Caco-2 (cell line): ENCODE results near the gene SCN9A. TPM values are rescaled to one million over a fixed set of nuclear protein-coding genes. Genes with fewer than 3 reads are reported as not detected.

Experiments used
- BruUV-seq: library from RNA; stranded (reverse); fragments of 400-500 nt; replicated peaks from 2 replicates; lab custom pipeline; 2021; lab: Mats Ljungman, UMichigan
- CTCF ChIA-PET: fragments of 300-600 bp; sonication (Branson Sonifier 250); formaldehyde crosslinking; loops from one replicate; lab custom pipeline; 2022; ENCODE audit warnings: antibody characterized with exemption; lab: Charles Lee
- POLR2A ChIA-PET: fragments of 300-600 bp; sonication (Branson Sonifier 250); formaldehyde crosslinking; loops from one replicate; lab custom pipeline; 2022; ENCODE audit warnings: antibody characterized with exemption; lab: Charles Lee
- DNase-seq, 2 experiments: peaks; one replicate each; pipeline versions ENCODE4 v3.0.0 to v3.0.0-alpha.2; 2020 to 2022
- H3K27me3 ChIP-seq: replicated peaks from 2 replicates; pipeline ENCODE4 v1.6.0; 2011; ENCODE audit warnings: low read length; ENCODE audit not compliant: control insufficient read depth, insufficient read depth
- H3K36me3 ChIP-seq: 2 replicates; pipeline ENCODE4 v1.5.1; 2011; ENCODE audit warnings: low read length; ENCODE audit not compliant: control insufficient read depth, insufficient read depth
- H3K4me1 ChIP-seq: fragments of 250-450 bp; sonication (Bioruptor Pico); 2 replicates; pipeline ENCODE4 v1.5.1; 2020; ENCODE audit warnings: mild to moderate bottlenecking
- H3K4me3 ChIP-seq: 2 replicates; pipeline ENCODE4 v1.5.1; 2011; ENCODE audit warnings: low read depth, mild to moderate bottlenecking, control low read depth, low read length
- H3K9me3 ChIP-seq: fragments of 250-450 bp; sonication (Bioruptor Pico); 2 replicates; pipeline ENCODE4 v1.5.1; 2020; ENCODE audit warnings: mild to moderate bottlenecking, moderate library complexity
- H3K27ac Mint-ChIP-seq: one replicate; pipeline ENCODE4 v1.8.0; 2022; ENCODE audit warnings: mixed read lengths; ENCODE audit not compliant: unreplicated experiment
- H3K27me3 Mint-ChIP-seq: one replicate; pipeline ENCODE4 v1.8.0; 2022; ENCODE audit warnings: mixed read lengths; ENCODE audit not compliant: insufficient read depth, unreplicated experiment
- H3K36me3 Mint-ChIP-seq: one replicate; pipeline ENCODE4 v1.8.0; 2022; ENCODE audit warnings: mild to moderate bottlenecking, mixed read lengths; ENCODE audit not compliant: insufficient read depth, unreplicated experiment
- H3K4me1 Mint-ChIP-seq: one replicate; pipeline ENCODE4 v1.8.0; 2022; ENCODE audit warnings: low read depth, mixed read lengths; ENCODE audit not compliant: unreplicated experiment
- H3K4me3 Mint-ChIP-seq: one replicate; pipeline ENCODE4 v1.8.0; 2022; ENCODE audit warnings: mild to moderate bottlenecking, moderate library complexity, mixed read lengths; ENCODE audit not compliant: unreplicated experiment
- H3K9me3 Mint-ChIP-seq: one replicate; pipeline ENCODE4 v1.8.0; 2022; ENCODE audit warnings: mixed read lengths; ENCODE audit not compliant: unreplicated experiment
- intact Hi-C: fragments of 100-400 bp; cut with micrococcal nuclease; formaldehyde crosslinking; loops from one replicate; pipeline ENCODE4 v1.10.0; 2022; ENCODE audit not compliant: unreplicated experiment
- total RNA-seq: library from RNA; stranded (reverse); gene quantifications from 2 replicates; pipeline ENCODE4 v1.2.3, GENCODE V29; 2022
- TF ChIP-seq, protein P1 (sequence below), 2 experiments: fragments of 200-600 bp in 1 of 2; IDR thresholded peaks; 1 replicate in 1 of 2; 2 replicates in 1 of 2; pipeline versions ENCODE4 v1.5.1 to v1.8.0; 2011 to 2022; ENCODE audit warnings: antibody characterized with exemption in 1 of 2, control low read depth in 1 of 2, inconsistent platforms in 1 of 2, low read depth in 1 of 2, low read length in 1 of 2, mild to moderate bottlenecking in 1 of 2, moderate library complexity in 1 of 2; ENCODE audit not compliant: insufficient read depth in 1 of 2, severe bottlenecking in 1 of 2, unreplicated experiment in 1 of 2

Gene SCN9A
- total RNA-seq, 1 experiment from 2014 or later = 18.5 TPM

DNA sequence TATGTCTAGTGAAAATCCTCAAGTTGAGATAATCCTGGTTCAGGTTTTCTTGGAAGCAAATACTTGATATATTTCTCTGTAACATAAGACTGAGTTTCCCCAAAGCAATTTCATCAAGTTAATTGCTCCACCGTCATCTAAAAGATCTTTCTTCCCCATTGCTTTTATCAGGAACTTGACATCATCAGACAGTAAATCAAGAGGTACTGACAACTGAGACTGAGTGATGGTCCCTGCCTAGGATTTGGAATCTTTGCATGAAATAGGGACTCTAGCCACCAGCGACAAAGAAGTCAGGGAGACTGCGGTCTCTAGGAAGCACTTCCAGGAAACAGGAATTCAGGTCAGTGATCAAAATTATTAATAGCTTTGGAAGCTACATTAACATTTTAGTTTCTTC, 204.5 kb downstream of the SCN9A start:
- intact Hi-C loops = no loop called here
- BruUV-seq = no TSS peak

DNA sequence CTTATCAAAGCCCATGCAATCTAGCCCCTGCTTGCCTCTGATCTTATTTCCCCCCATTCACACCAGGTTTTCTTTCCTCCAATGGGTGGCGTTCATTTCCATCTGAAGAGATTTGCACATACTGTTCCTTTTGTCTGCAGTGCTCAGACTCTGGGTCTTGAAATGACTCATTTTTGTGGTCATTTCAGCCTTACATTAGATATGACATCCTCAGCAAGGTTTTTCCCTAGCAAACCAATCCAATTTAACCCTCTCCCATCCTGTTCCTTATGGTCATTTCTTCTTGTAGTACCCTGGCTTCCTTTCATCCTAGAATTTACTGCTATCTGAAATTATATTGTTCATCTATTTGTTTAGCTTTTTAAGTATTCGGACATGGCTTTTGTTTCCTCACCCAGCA, 205.4 kb downstream of the SCN9A start:
- Histone ChIP-seq H3K4me1 (no peaks in the 10 kb centered on the region), H3K36me3 (no peaks in the 10 kb centered on the region), H3K27me3 (no peaks in the 10 kb centered on the region), H3K9me3 (no peaks in the 10 kb centered on the region), H3K4me3 (no peak overlapping the region)
- no TSS peak for BruUV-seq
- intact Hi-C loops = no loop called here
- no peaks in the 10 kb centered on the region for H3K27me3 Mint-ChIP-seq
- H3K4me3 Mint-ChIP-seq = no peak overlapping the region
- ChIA-PET CTCF (no interaction called here), POLR2A (no interaction called here)
- H3K36me3 Mint-ChIP-seq = no peaks in the 10 kb centered on the region
- TF ChIP-seq, protein P1, sequence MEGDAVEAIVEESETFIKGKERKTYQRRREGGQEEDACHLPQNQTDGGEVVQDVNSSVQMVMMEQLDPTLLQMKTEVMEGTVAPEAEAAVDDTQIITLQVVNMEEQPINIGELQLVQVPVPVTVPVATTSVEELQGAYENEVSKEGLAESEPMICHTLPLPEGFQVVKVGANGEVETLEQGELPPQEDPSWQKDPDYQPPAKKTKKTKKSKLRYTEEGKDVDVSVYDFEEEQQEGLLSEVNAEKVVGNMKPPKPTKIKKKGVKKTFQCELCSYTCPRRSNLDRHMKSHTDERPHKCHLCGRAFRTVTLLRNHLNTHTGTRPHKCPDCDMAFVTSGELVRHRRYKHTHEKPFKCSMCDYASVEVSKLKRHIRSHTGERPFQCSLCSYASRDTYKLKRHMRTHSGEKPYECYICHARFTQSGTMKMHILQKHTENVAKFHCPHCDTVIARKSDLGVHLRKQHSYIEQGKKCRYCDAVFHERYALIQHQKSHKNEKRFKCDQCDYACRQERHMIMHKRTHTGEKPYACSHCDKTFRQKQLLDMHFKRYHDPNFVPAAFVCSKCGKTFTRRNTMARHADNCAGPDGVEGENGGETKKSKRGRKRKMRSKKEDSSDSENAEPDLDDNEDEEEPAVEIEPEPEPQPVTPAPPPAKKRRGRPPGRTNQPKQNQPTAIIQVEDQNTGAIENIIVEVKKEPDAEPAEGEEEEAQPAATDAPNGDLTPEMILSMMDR (IDR thresholded peaks at IDR 0.05; ENCODE audit: insufficient read depth in 1 of 2, low read depth in 1 of 2, low read length in 1 of 2, severe bottlenecking in 1 of 2, unreplicated experiment in 1 of 2) = no peak
- no peak overlapping the region for H3K27ac Mint-ChIP-seq
- no peak for DNase-seq
- H3K9me3 Mint-ChIP-seq = no peaks in the 10 kb centered on the region
- no peaks in the 10 kb centered on the region for H3K4me1 Mint-ChIP-seq

More for the DNA sequence above, 204.5 kb downstream of the SCN9A start:
- no peaks in the 10 kb centered on the region for H3K36me3 Mint-ChIP-seq
- Histone ChIP-seq H3K27me3 (no peaks in the 10 kb centered on the region), H3K4me1 (no peaks in the 10 kb centered on the region), H3K36me3 (no peaks in the 10 kb centered on the region), H3K4me3 (no peak overlapping the region), H3K9me3 (no peaks in the 10 kb centered on the region)
- ChIA-PET POLR2A (no interaction called here), CTCF (no interaction called here)
- TF ChIP-seq, protein P1 (IDR thresholded peaks at IDR 0.05; ENCODE audit: insufficient read depth in 1 of 2, low read depth in 1 of 2, low read length in 1 of 2, severe bottlenecking in 1 of 2, unreplicated experiment in 1 of 2) = no peak
- H3K27ac Mint-ChIP-seq = no peak overlapping the region
- H3K4me1 Mint-ChIP-seq = no peaks in the 10 kb centered on the region
- H3K9me3 Mint-ChIP-seq = no peaks in the 10 kb centered on the region
- H3K4me3 Mint-ChIP-seq = no peak overlapping the region
- no peaks in the 10 kb centered on the region for H3K27me3 Mint-ChIP-seq
- no peak for DNase-seq

DNA sequence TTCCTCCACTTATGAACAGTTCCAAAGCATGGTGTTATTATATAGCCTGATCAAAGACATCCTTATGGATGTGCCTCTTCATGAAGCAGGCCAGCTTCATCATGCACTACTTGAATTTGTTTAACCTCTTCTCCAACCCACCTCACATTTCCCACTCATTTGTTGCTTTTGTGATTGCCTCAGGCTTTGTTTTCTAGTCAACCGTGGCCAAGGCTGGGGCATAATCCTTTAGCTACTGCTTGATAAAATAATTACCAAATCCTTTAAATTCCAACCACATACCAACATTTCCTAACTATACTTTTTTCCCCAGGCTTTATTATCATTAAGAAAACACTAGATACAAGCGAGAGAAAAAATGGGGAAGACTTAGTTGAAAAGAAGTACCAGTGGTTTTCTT, 208.3 kb downstream of the SCN9A start:
- intact Hi-C loops = no loop called here
- DNase-seq = no peak
- no TSS peak for BruUV-seq
- Mint-ChIP-seq H3K4me1 (no peaks in the 10 kb centered on the region), H3K4me3 (no peak overlapping the region), H3K27me3 (no peaks in the 10 kb centered on the region), H3K9me3 (no peaks in the 10 kb centered on the region), H3K27ac (no peak overlapping the region), H3K36me3 (no peaks in the 10 kb centered on the region)
- no peaks in the 10 kb centered on the region for H3K4me1 ChIP-seq
- POLR2A ChIA-PET = no interaction called here
- no peaks in the 10 kb centered on the region for H3K36me3 ChIP-seq
- no peaks in the 10 kb centered on the region for H3K27me3 ChIP-seq
- H3K4me3 ChIP-seq = no peak overlapping the region
- TF ChIP-seq, protein P1 (IDR thresholded peaks at IDR 0.05; ENCODE audit: insufficient read depth in 1 of 2, low read depth in 1 of 2, low read length in 1 of 2, severe bottlenecking in 1 of 2, unreplicated experiment in 1 of 2) = no peak
- CTCF ChIA-PET = no interaction called here
- H3K9me3 ChIP-seq = no peaks in the 10 kb centered on the region
